Measurements from ENCODE around the gene DLGAP3.
"Not testable (repeated sequence)": the region's sequence is repeated elsewhere in the genome, so short reads cannot be mapped to it uniquely, and the experiment has no call there.

DLGAP3 gene

GRCh38 chr1:34829250-34829649 lies 100.2 kb downstream of the DLGAP3 start:
- no peak for DNase-seq (ENCODE audit: low read depth)

GRCh38 chr1:34828611-34829010 lies 100.8 kb downstream of the DLGAP3 start:
- DNase-seq (ENCODE audit: low read depth) = no peak

- DNase-seq (ENCODE audit: low read depth) = no peak
Observed at GRCh38 chr1:34827341-34827941, 102.0 kb downstream of the DLGAP3 start.

GRCh38 chr1:34825455-34826091 lies 103.9 kb downstream of the DLGAP3 start:
- no peak for DNase-seq (ENCODE audit: low read depth)

GRCh38 chr1:34824817-34825454 lies 104.5 kb downstream of the DLGAP3 start:
- no peak for DNase-seq (ENCODE audit: low read depth)

- no peak for DNase-seq (ENCODE audit: low read depth)
Observed at GRCh38 chr1:34822202-34822601, 107.2 kb downstream of the DLGAP3 start.

GRCh38 chr1:34818862-34819261 lies 110.6 kb downstream of the DLGAP3 start:
- DNase-seq (ENCODE audit: low read depth) = not testable (repeated sequence)

- DNase-seq (ENCODE audit: low read depth) = no peak
Observed at GRCh38 chr1:34816778-34817177, 112.7 kb downstream of the DLGAP3 start.

GRCh38 chr1:34816332-34816731 lies 113.1 kb downstream of the DLGAP3 start:
- no peak for DNase-seq (ENCODE audit: low read depth)

All from ELR (cell line).